Natural killer cell (primary cell): ENCODE measurements around the gene NRXN2. TPM values are rescaled to one million over a fixed set of nuclear protein-coding genes. Genes with fewer than 3 reads are reported as not detected.
A peak's percentile ranks its signal among the peaks of the same experiment; 100 is the strongest.

Source experiments
- ATAC-seq, 3 donors: fragments of 150-1000 bp in 2 of 3; fragments of 200-7000 bp in 1 of 3; cut with Tn5 transposase; 1 replicate in 1 of 3; 2 replicates in 2 of 3; pipeline ENCODE4 v1.10.0; 2021; ENCODE audit warnings: mild to moderate bottlenecking in 2 of 3, moderate library complexity in 2 of 3
- DNase-seq, 2 donors: peaks; one replicate each; pipeline versions ENCODE4 v3.0.0 to v3.0.0-alpha.2; 2013 to 2021; ENCODE audit warnings: mixed read lengths in 1 of 2
- H3K27ac ChIP-seq: one replicate; pipeline ENCODE4 v1.5.1; 2013; ENCODE audit warnings: mild to moderate bottlenecking, low read length
- H3K27me3 ChIP-seq: one replicate; pipeline ENCODE4 v1.6.1; 2013; ENCODE audit warnings: low read length; ENCODE audit not compliant: control insufficient read depth, insufficient read depth
- H3K36me3 ChIP-seq: one replicate; pipeline ENCODE4 v1.6.1; 2013; ENCODE audit warnings: low read length; ENCODE audit not compliant: control insufficient read depth, insufficient read depth
- H3K4me1 ChIP-seq: one replicate; pipeline ENCODE4 v1.6.1; 2013; ENCODE audit warnings: low read length; ENCODE audit not compliant: control insufficient read depth, insufficient read depth
- H3K4me3 ChIP-seq: one replicate; pipeline ENCODE4 v1.5.1; 2013; ENCODE audit warnings: low read length
- H3K9me3 ChIP-seq: one replicate; pipeline ENCODE4 v1.6.1; 2013; ENCODE audit warnings: low read length; ENCODE audit not compliant: control insufficient read depth, insufficient read depth
- H3K27ac Mint-ChIP-seq, 2 donors: one replicate each; pipeline ENCODE4 v1.8.0; 2022; ENCODE audit warnings: mild to moderate bottlenecking in 2 of 2, mixed read lengths in 2 of 2, moderate library complexity in 1 of 2
- H3K27me3 Mint-ChIP-seq, 2 donors: one replicate each; pipeline ENCODE4 v1.8.0; 2022; ENCODE audit warnings: low read depth in 2 of 2, mixed read lengths in 2 of 2
- H3K36me3 Mint-ChIP-seq: one replicate; pipeline ENCODE4 v1.8.0; 2022; ENCODE audit warnings: mixed read lengths
- H3K4me1 Mint-ChIP-seq, 2 donors: one replicate each; pipeline ENCODE4 v1.8.0; 2022; ENCODE audit warnings: mixed read lengths in 2 of 2
- H3K4me3 Mint-ChIP-seq: one replicate; pipeline ENCODE4 v1.8.0; 2022; ENCODE audit warnings: mild to moderate bottlenecking, moderate library complexity, mixed read lengths
- H3K9me3 Mint-ChIP-seq, 2 donors: one replicate each; pipeline ENCODE4 v1.8.0; 2022; ENCODE audit warnings: mixed read lengths in 2 of 2
- WGBS: methylation state at CpG from one replicate; pipeline ENCODE4 v1.1.7; 2013; ENCODE audit warnings: missing lambda C conversion rate; ENCODE audit not compliant: insufficient coverage; 5-methylcytosine and 5-hydroxymethylcytosine counted together
- intact Hi-C: fragments of 100-400 bp; cut with micrococcal nuclease; formaldehyde crosslinking; loops from one replicate; pipeline ENCODE4 v1.14.2; 2022
- total RNA-seq, 4 donors: library from RNA; stranded (reverse); fragments of 120-200 nt in 1 of 4; gene quantifications; one replicate each; pipeline versions ENCODE4 v1.2.3 to v1.2.4, GENCODE V29; 2013 to 2022
- TF ChIP-seq, protein P1 (sequence below): fragments of 200-600 bp; IDR thresholded peaks from one replicate; pipeline ENCODE4 v1.8.0; 2022; ENCODE audit warnings: antibody characterized with exemption

The NRXN2 gene
- total RNA-seq, 3 donors from 2014 or later (not counting 1 experiment from before 2014, with no cell fraction given) = 2.9 to 9.6 (median 7.7) TPM

GRCh38 chr11:64735725-64736259, 12.8 kb upstream of the NRXN2 start:
- WGBS = 94% methylated on average over 9 of the region's 9 CpGs
- H3K4me3 Mint-ChIP-seq = no peak overlapping the region
- no peak overlapping the region for H3K27ac ChIP-seq

GRCh38 chr11:64734811-64735724, 12.1 kb upstream of the NRXN2 start:
- H3K9me3 ChIP-seq = no peaks in the 10 kb centered on the region
- no peak for ATAC-seq
- H3K27me3 ChIP-seq = no peaks in the 10 kb centered on the region
- H3K27ac Mint-ChIP-seq = peak overlapping the region in 1 of 2 donors; percentile 49
- peaks cover 11% of the 10 kb centered on the region for H3K4me1 ChIP-seq
- TF ChIP-seq, protein P1, sequence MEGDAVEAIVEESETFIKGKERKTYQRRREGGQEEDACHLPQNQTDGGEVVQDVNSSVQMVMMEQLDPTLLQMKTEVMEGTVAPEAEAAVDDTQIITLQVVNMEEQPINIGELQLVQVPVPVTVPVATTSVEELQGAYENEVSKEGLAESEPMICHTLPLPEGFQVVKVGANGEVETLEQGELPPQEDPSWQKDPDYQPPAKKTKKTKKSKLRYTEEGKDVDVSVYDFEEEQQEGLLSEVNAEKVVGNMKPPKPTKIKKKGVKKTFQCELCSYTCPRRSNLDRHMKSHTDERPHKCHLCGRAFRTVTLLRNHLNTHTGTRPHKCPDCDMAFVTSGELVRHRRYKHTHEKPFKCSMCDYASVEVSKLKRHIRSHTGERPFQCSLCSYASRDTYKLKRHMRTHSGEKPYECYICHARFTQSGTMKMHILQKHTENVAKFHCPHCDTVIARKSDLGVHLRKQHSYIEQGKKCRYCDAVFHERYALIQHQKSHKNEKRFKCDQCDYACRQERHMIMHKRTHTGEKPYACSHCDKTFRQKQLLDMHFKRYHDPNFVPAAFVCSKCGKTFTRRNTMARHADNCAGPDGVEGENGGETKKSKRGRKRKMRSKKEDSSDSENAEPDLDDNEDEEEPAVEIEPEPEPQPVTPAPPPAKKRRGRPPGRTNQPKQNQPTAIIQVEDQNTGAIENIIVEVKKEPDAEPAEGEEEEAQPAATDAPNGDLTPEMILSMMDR = no peak
- no peak overlapping the region for H3K4me3 ChIP-seq
- no peaks in the 10 kb centered on the region for H3K9me3 Mint-ChIP-seq
- peaks cover 8 to 21% of the 10 kb centered on the region in 2 donors for H3K4me1 Mint-ChIP-seq
- WGBS = 94% methylated on average over 22 of the region's 23 CpGs
- no peak overlapping the region for H3K4me3 Mint-ChIP-seq
- peaks cover 82% of the 10 kb centered on the region for H3K36me3 ChIP-seq
- no peak overlapping the region for H3K27ac ChIP-seq
- H3K27me3 Mint-ChIP-seq = no peaks in the 10 kb centered on the region
- intact Hi-C loops = no loop called here
- DNase-seq = no peak
- H3K36me3 Mint-ChIP-seq = no peaks in the 10 kb centered on the region

More at GRCh38 chr11:64735725-64736259, 12.8 kb upstream of the NRXN2 start:
- no peaks in the 10 kb centered on the region for H3K27me3 ChIP-seq
- H3K4me1 ChIP-seq = peaks cover 17% of the 10 kb centered on the region
- intact Hi-C loops = no loop called here
- Mint-ChIP-seq H3K27ac (peak overlapping the region; percentile 5 to 49), H3K4me1 (peaks cover 14 to 28% of the 10 kb centered on the region in 2 donors), H3K36me3 (no peaks in the 10 kb centered on the region), H3K9me3 (no peaks in the 10 kb centered on the region), H3K27me3 (no peaks in the 10 kb centered on the region)
- no peaks in the 10 kb centered on the region for H3K9me3 ChIP-seq
- TF ChIP-seq, protein P1 = no peak
- no peak for ATAC-seq
- DNase-seq = no peak
- H3K36me3 ChIP-seq = peaks cover 82% of the 10 kb centered on the region
- H3K4me3 ChIP-seq = no peak overlapping the region

DNA sequence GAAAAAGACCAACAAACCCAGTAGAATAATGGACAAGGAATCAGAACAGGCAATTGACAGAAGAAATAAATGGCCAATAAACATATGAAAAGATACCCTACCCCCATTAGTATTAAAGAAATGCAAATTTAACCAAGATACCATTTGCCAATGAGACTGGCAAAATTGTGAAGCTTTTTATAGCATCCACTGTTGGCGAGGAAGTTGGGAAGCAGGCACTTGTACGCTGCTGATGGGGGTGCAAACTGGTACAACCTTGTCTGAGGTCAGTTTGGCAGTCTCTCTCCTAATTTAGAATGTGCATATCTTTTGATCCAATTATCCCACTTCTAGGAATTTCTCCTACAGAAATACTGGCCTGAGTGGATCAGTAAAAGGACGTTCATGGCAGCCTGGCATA, 8.6 kb upstream of the NRXN2 start:
- peaks cover 8 to 12% of the 10 kb centered on the region in 2 donors for H3K4me1 Mint-ChIP-seq
- Histone ChIP-seq H3K4me1 (peaks cover 11% of the 10 kb centered on the region), H3K27ac (no peak overlapping the region), H3K4me3 (no peak overlapping the region), H3K27me3 (no peaks in the 10 kb centered on the region), H3K36me3 (peaks cover 78% of the 10 kb centered on the region), H3K9me3 (no peaks in the 10 kb centered on the region)
- WGBS = 94% methylated on average over 3 of the region's 3 CpGs
- H3K4me3 Mint-ChIP-seq = no peak overlapping the region
- intact Hi-C loops = no loop called here
- H3K27ac Mint-ChIP-seq = no peak overlapping the region
- no peak for ATAC-seq
- TF ChIP-seq, protein P1 = no peak
- H3K27me3 Mint-ChIP-seq = no peaks in the 10 kb centered on the region
- no peaks in the 10 kb centered on the region for H3K36me3 Mint-ChIP-seq
- H3K9me3 Mint-ChIP-seq = no peaks in the 10 kb centered on the region
- no peak for DNase-seq
